Ramos (cell line): ENCODE data around the gene MTUS2.
"Not testable (repeated sequence)": the region's sequence is repeated elsewhere in the genome, so short reads cannot be mapped to it uniquely, and the experiment has no call there.

Experiments
- in situ Hi-C: fragments of 300-500 bp; cut with MboI; formaldehyde crosslinking; loops from one replicate; pipeline ENCODE4 v1.14.3; 2022; ENCODE audit warnings: low sequenced_read_pairs; ENCODE audit not compliant: unreplicated experiment

The MTUS2 gene

GRCh38 chr13:29281932-29282495, 461.9 kb downstream of the MTUS2 start:
- in situ Hi-C loops = no loop called here

GRCh38 chr13:29284726-29285125, 464.6 kb downstream of the MTUS2 start:
- in situ Hi-C loops = no loop called here

GRCh38 chr13:29287237-29287636, 467.1 kb downstream of the MTUS2 start:
- in situ Hi-C loops = no loop called here

- in situ Hi-C loops = no loop called here
Measured at GRCh38 chr13:29292045-29292444, 471.9 kb downstream of the MTUS2 start.

- in situ Hi-C loops = no loop called here
Measured at GRCh38 chr13:29294821-29295220, 474.7 kb downstream of the MTUS2 start.

- in situ Hi-C loops = no loop called here
Measured at GRCh38 chr13:29301027-29301426, 480.9 kb downstream of the MTUS2 start.

GRCh38 chr13:29304148-29304547, 484.0 kb downstream of the MTUS2 start:
- in situ Hi-C loops = no loop called here

- in situ Hi-C loops = no loop called here
Measured at GRCh38 chr13:29310806-29311205, 490.7 kb downstream of the MTUS2 start.

- in situ Hi-C loops = no loop called here
Measured at GRCh38 chr13:29315847-29316246, 495.7 kb downstream of the MTUS2 start.

GRCh38 chr13:29317828-29318227, 497.7 kb downstream of the MTUS2 start:
- in situ Hi-C loops = no loop called here

GRCh38 chr13:29318741-29319140, 498.6 kb downstream of the MTUS2 start:
- in situ Hi-C loops = no loop called here

GRCh38 chr13:29319451-29319850, 499.3 kb downstream of the MTUS2 start:
- in situ Hi-C loops = no loop called here

- in situ Hi-C loops = no loop called here
Measured at GRCh38 chr13:29323954-29324353, 503.8 kb downstream of the MTUS2 start.

- in situ Hi-C loops = no loop called here
Measured at GRCh38 chr13:29324601-29325000, 504.5 kb downstream of the MTUS2 start.

- in situ Hi-C loops = no loop called here
Measured at GRCh38 chr13:29328501-29328900, 508.4 kb downstream of the MTUS2 start.

GRCh38 chr13:29336356-29336755, 516.2 kb downstream of the MTUS2 start:
- in situ Hi-C loops = no loop called here

GRCh38 chr13:29339386-29340272, 519.5 kb downstream of the MTUS2 start:
- in situ Hi-C loops = no loop called here

- in situ Hi-C loops = not testable (repeated sequence)
Measured at GRCh38 chr13:29345860-29346582, 525.9 kb downstream of the MTUS2 start.

- in situ Hi-C loops = loop anchor here (25.0 kb wide), 1 partner anchor 543 kb away; the partner anchor contains the start of gene MTUS2
Measured at GRCh38 chr13:29355029-29355428, 534.9 kb downstream of the MTUS2 start.

GRCh38 chr13:29359181-29359580, 539.0 kb downstream of the MTUS2 start:
- in situ Hi-C loops = loop anchor here (25.0 kb wide), 1 partner anchor 547 kb away; the partner anchor contains the start of gene MTUS2

- in situ Hi-C loops = loop anchor here (25.0 kb wide), 1 partner anchor 549 kb away; the partner anchor contains the start of gene MTUS2
Measured at GRCh38 chr13:29361716-29362115, 541.6 kb downstream of the MTUS2 start.
